Activated CD4-positive, alpha-beta T cell treated with anti-CD3 and anti-CD28 coated beads for 1 hour (primary cell): ENCODE results near the gene DISC1.
"Not testable (repeated sequence)": the region's sequence is repeated elsewhere in the genome, so short reads cannot be mapped to it uniquely, and the experiment has no call there.

Experiments used
- DNase-seq: peaks from one replicate; pipeline ENCODE4 v3.0.0-alpha.2; 2020

Gene DISC1

GRCh38 chr1:231735941-231736340 lies 109.4 kb downstream of the DISC1 start:
- no peak for DNase-seq

GRCh38 chr1:231736464-231736863 lies 109.9 kb downstream of the DISC1 start:
- DNase-seq = no peak

- DNase-seq = no peak
Measured at GRCh38 chr1:231738554-231738953, 112.0 kb downstream of the DISC1 start.

DNA sequence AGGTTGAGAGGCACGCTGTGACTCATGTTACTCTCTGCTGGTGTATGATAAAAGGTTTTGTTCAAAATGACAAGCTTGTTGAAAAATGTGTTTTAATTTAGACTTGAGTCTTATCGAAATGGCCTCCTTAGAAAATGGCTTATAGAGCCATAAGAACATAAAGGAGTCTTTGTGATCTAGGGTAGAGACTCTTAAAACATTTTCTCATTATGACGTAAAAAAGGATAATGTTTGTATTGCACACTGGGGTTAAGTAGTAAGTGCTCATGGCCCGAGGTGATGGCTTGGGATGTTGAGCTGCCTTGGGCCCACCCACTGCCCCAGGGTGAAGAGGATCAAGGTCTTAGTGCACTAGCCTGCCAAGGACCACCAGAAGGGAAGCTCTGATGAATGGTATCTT lies 117.4 kb downstream of the DISC1 start:
- no peak for DNase-seq

GRCh38 chr1:231748760-231749415 lies 122.3 kb downstream of the DISC1 start:
- DNase-seq = no peak

GRCh38 chr1:231750296-231750695 lies 123.7 kb downstream of the DISC1 start:
- no peak for DNase-seq

DNA sequence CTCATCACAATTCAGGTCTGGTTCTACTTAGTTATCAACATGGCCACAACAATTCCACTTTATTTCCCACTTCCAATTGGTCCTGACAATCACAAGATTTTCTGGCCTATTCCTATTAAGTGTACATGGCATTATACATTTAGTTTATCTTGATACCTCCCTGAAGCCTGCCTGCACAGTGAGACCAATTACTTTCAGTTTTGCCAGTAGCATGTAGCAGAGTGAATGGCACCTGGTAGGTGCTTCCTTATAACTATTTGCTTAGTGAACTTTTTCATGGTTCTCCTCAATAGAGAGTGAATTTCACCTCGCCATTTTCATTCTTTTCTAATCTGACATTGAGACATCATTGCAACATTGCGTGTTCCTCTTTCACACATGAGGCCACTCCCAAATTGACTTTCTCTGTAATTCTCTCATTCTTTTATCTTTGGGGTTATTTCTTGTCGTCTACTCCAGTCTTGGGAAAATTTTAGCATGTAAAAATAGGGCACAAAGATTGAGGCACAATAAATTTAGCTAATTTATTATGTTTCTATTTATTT lies 124.3 kb downstream of the DISC1 start:
- DNase-seq = no peak

- DNase-seq = no peak
Measured at GRCh38 chr1:231751415-231751814, 124.8 kb downstream of the DISC1 start.

DNA sequence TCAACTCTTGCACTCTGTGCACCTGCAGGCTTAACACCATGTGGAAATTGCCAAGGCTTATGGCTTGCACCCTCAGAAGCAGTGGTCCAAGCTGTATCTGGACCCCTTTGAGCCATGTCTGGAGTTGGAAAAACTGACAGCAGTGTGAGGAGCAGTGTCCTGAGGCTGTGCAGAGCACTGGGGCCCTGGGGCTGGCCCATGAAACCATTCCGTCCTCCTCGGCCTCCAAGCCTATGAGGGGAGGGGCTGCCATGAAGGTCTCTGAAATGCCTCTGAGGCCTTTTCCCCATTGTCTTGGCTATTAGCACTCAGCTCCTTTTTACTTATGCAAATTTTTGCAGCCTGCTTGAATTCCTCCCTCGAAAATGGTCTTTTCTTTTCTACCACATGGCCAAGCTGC lies 126.7 kb downstream of the DISC1 start:
- no peak for DNase-seq

DNA sequence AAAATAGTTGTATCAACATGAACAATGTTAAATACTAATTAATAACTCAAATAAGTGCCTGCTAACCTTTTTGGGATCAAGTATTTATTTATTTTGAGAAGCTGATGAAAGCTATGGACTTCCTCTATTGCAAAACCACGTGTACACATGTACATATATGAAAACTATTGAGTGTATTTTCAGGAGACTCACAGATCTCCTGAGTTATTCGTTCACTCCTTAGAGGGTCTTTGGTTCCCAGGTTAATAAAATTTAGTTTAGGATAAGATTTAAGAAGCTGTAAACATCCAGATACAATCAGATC lies 130.5 kb downstream of the DISC1 start:
- no peak for DNase-seq

GRCh38 chr1:231757759-231758158 lies 131.2 kb downstream of the DISC1 start:
- DNase-seq = no peak

- DNase-seq = no peak
Measured at GRCh38 chr1:231761252-231761651, 134.7 kb downstream of the DISC1 start.

DNA sequence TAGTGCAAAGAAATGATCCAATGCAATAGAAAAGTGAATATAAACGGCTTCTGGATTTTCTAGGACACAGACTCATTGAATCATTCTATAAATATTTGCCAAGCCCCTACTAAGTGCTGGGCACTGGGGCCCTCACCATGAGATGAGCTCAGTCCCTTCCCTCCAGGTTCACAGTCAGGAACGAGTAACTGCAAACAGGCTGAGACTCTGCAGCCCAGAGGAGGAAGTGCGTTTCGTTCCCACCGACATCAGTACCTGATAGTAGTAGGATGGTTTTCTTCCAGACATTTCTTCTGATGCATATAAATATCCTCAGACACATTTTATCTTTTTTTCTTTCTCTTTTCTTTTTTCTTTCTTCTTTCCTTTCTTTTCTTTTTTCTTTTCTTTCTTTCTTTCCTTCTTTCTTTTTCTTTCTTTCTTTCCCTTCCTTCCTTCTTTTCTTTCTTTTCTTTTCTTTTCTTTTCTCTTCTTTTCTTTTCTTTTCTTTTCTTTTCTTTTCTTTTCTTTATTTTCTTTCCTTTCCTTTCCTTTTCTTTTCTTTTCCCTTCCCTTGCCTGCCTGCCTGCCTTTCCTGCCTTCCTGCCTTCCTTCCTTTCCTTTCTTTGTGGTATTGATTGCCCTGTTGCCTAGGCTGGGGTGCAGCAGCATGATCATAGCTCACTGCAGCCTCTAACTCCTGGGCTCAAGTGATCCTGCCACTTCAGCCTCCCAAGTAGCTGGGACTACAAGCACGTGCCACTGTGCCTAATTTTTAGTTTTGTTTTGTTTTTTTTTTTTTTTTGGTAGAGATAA lies 135.4 kb downstream of the DISC1 start:
- no peak for DNase-seq

DNA sequence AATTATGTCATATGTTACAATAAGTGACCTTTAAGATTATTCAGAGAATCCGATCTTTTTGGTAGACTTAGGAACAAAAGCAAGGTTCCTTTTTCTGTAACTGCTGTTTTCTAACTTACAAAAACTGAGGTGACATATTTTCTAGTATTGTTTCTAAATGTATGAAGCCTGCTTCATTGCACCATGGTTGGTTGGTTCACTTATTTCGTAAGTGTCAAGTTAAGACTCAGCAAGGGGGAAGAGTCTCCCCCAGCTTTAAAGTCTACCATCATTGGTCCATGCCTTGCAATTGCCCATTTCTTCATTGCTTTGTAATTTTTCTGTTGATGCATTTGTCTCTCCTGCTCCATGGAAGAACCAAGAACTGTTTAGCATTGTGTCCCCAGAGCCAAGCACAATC lies 136.9 kb downstream of the DISC1 start:
- no peak for DNase-seq

DNA sequence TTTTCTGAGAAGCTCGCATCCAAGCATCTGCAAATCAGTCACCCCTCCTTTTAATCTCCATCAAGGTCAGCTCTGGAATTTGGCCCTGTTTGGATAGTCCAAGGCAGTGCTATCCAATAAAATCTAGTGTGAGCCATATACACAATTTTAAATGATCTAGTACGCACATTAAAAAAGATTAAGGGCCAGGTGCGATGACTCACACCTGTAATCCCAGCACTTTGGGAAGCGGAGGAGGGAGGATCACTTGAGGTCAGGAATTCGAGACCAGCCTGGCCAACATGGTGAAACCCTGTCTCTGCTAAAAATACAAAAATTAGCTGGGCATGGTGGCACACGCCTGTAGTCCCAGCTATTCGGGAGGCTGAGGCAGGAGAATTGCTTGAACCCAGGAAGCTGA lies 139.2 kb downstream of the DISC1 start:
- not testable (repeated sequence) for DNase-seq

DNA sequence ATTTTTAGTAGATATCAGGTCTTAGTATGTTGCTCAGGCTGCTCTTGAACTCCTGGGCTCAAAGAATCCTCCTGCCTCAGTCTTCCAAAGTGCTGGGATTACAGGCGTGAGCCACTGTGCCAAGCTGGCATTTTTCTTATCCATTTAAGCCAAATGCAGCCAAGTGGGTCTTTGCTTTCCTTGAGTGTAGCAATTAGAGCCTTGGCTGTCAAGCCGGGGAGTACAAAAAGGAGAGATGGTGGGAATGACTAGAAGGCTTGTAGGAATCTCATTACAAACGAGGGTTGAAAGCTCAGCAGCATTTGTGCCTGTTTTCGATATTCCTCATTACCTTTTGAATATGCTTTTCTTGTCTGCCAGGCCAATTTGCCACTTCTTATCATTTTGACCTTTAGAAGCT lies 140.9 kb downstream of the DISC1 start:
- no peak for DNase-seq

- DNase-seq = no peak
Measured at GRCh38 chr1:231768416-231768815, 141.8 kb downstream of the DISC1 start.

DNA sequence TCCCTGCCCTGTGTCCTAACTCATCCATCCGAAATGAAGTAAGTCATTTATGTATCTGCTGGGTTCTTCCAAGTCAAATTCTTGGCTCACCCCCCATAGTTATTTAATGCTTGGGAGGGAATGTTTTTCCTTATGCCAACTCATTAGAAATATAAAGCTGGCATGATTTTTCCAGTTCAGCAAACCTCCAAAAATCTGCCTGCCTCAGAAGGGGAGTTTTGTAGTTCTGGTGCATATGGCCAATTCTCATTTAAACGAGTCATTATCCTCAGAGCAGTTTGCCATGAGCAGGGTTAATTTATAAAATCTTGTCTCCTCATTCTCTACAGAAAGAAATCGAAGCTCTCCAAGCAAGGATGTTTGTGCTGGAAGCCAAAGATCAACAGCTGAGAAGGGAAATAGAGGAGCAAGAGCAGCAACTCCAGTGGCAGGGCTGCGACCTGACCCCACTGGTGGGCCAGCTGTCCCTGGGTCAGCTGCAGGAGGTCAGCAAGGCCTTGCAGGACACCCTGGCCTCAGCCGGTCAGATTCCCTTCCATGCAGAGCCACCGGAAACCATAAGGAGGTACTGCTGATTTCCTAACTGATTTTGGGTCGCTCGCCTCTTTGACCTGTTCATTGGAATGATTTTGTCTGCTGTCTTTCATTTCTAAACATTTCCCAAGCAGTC lies 144.1 kb downstream of the DISC1 start:
- DNase-seq = no peak

DNA sequence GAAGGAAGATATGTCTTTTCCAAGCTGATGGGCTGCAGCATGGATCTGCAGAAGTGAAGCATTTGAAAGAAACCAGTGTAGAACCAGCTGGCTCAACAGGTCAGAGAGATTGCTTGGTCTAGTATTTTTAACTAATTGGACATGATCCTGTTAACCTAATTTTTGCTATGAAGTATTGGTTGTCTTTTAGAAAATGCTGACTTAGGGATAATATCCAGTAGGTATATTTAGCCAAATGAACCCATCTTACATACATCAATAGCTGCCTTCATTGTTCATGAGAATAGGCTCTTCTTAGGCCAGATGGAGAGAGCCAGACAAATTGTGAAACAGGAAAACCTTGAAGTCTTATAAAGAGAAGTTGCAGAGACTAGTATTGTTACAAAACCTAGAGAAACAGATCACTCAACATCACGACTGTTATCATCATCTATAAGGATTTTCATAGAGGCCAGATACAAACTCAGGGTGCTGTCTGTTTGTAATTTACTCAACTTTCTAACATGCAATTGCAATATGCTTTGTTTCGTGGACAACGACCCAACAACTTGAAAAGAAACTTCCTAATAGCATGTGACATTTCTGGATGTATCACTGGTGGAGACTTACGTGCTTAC lies 148.2 kb downstream of the DISC1 start:
- DNase-seq = no peak

DNA sequence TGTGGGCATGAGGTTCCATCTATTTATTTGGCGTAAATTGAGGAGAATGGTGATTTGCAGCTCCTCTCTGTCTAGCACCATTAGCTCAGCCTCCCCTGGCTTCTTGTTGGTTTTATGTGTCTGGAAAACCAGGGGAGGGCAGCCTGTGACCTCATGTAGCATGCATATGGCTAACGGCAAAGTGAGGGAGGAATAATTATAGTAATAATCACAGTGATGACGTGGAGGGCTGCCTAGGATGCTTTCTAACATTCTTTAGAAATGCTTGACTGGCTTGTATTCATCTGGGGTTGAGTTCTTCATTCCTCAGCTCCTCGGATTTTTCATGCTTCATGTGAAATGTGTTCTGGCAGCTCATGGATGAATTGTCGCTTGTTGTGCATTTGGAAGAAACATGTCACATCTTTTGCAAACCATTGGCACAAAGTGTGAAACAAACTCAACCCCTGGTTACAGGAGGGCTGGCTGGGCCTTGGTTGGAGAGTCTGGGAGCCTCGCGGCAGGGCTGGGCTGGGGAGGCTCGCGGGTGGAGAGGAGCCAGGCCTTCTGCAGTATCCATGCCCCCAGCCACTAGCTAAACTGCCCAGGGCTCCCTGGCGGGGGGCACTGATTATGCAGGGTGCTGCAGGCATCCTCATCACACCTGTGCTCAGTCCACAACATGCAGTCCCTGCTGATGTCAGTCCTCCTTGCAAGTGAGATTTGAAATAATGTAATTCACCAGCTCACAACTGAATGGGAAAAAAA lies 149.6 kb downstream of the DISC1 start:
- no peak for DNase-seq

DNA sequence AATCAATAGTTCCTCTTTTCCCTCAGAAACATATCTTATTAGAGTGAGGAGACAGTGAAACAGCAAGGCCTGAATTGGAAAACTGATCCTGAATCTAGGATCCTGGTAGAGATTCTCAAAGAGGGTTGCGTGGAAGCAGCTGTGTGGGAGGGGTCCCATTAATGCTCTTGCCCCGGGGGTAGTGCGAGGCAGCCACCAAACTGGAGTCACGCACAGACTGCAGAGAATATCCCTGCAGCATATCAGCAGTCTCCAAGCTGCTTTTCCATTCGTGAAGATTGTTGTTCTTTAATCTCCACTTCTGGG lies 150.1 kb downstream of the DISC1 start:
- no peak for DNase-seq

- DNase-seq = no peak
Measured at GRCh38 chr1:231778009-231778719, 151.6 kb downstream of the DISC1 start.
